ENCODE measurements around the gene RBM39. TPM values are rescaled to one million over a fixed set of nuclear protein-coding genes. Genes with fewer than 3 reads are reported as not detected.

The RBM39 gene
- total and polyA plus RNA-seq, 2 of the 13 experiments (the other 11 are each of a cell fraction or from before 2014, with no cell fraction given): 788 to 920 TPM

GRCh38 chr20:35768731-35769664 lies 26.9 kb upstream of the RBM39 start (continued):
- TF ChIP-seq MLXIP (CRISPR knock-in tag; IDR thresholded peaks at IDR 0.05; ENCODE audit: borderline replicate concordance): no peak
- no peak for TF ChIP-seq FIP1L1 (IDR thresholded peaks at IDR 0.05; ENCODE audit: borderline replicate concordance, insufficient read depth, low read depth, low read length)
- TF ChIP-seq ATF7 (IDR thresholded peaks at IDR 0.05): no peak
- no peak for TF ChIP-seq ATF7 (CRISPR knock-in tag; IDR thresholded peaks at IDR 0.05)
- no peak for TF ChIP-seq ZNF354B (CRISPR knock-in tag; IDR thresholded peaks at IDR 0.05)
- TF ChIP-seq EEA1 (CRISPR knock-in tag; IDR thresholded peaks at IDR 0.05; ENCODE audit: borderline replicate concordance): no peak
- no peak for TF ChIP-seq ZNF280B (CRISPR knock-in tag; IDR thresholded peaks at IDR 0.05; ENCODE audit: borderline replicate concordance)
- TF ChIP-seq ZNF75D (CRISPR knock-in tag; IDR thresholded peaks at IDR 0.05; ENCODE audit: borderline replicate concordance): no peak
- 0 out of 2 replicates have a peak, but pooled peaks have one; percentile 35 for TF ChIP-seq HMGA1 (CRISPR knock-in tag; conservative IDR thresholded peaks at IDR 0.05)
- TF ChIP-seq BRCA1 (CRISPR knock-in tag; IDR thresholded peaks at IDR 0.05): no peak
- TF ChIP-seq MTA3 (CRISPR knock-in tag; IDR thresholded peaks at IDR 0.05): no peak
- TF ChIP-seq ZNF432 (CRISPR knock-in tag; IDR thresholded peaks at IDR 0.05; ENCODE audit: borderline replicate concordance): no peak
- TF ChIP-seq PHF20 (CRISPR knock-in tag; IDR thresholded peaks at IDR 0.05): 0 out of 2 replicates have a peak, but pooled peaks have one; percentile 6
- no peak for TF ChIP-seq ZNF652 (CRISPR knock-in tag; IDR thresholded peaks at IDR 0.05; ENCODE audit: borderline replicate concordance, low read depth)
- TF ChIP-seq POLR2A (IDR thresholded peaks at IDR 0.05; ENCODE audit: insufficient read depth in 1 of 2, low read depth in 2 of 2, low read length in 2 of 2): peak; percentile 78 to 95
- no peak for TF ChIP-seq BRD4 (CRISPR knock-in tag; IDR thresholded peaks at IDR 0.05)
- no peak for TF ChIP-seq PRDM15 (CRISPR knock-in tag; IDR thresholded peaks at IDR 0.05)
- TF ChIP-seq CEBPG (CRISPR knock-in tag; IDR thresholded peaks at IDR 0.05): peak; percentile 87
- TF ChIP-seq NFYB (CRISPR knock-in tag; IDR thresholded peaks at IDR 0.05): peak; percentile 89
- TF ChIP-seq ZNF343 (CRISPR knock-in tag; IDR thresholded peaks at IDR 0.05): no peak
- TF ChIP-seq PTBP1 (IDR thresholded peaks at IDR 0.05; ENCODE audit: low read depth, low read length, poor library complexity, severe bottlenecking): no peak
- TF ChIP-seq ZNF703 (CRISPR knock-in tag; IDR thresholded peaks at IDR 0.05; ENCODE audit: borderline replicate concordance): no peak
- peak; percentile 88 for TF ChIP-seq ZNF644 (CRISPR knock-in tag; IDR thresholded peaks at IDR 0.05; ENCODE audit: low read depth)
